DOHH2 (cell line): ENCODE measurements around the gene SPTLC2.

Source experiments
- CTCF ChIP-seq: fragments of 200-600 bp; sonication (generic); IDR thresholded peaks from one replicate; pipeline ENCODE4 v1.5.1; 2014; ENCODE audit warnings: antibody characterized with exemption, mild to moderate bottlenecking, low read depth, low read length; ENCODE audit not compliant: poor library complexity, severe bottlenecking
- EZH2phosphoT487 ChIP-seq: fragments of 200-600 bp; sonication (generic); IDR thresholded peaks from 2 replicates; pipeline ENCODE4 v1.6.1; 2017; ENCODE audit warnings: borderline replicate concordance, mild to moderate bottlenecking, antibody characterized with exemption, low read length, moderate library complexity, mixed read lengths

GRCh38 chr14:77457115-77457521 is 159.3 kb downstream of the SPTLC2 start:
- no peak for TF ChIP-seq CTCF
- no peak for TF ChIP-seq EZH2phosphoT487
